NT2/D1 (cell line): ENCODE data around the gene RAP1GAP.
"Not testable (repeated sequence)": the region's sequence is repeated elsewhere in the genome, so short reads cannot be mapped to it uniquely, and the experiment has no call there.

Experiments used
- DNase-seq: peaks from one replicate; pipeline ENCODE4 v3.0.0-alpha.2; 2011; ENCODE audit warnings: low read depth, low spot score
- H3K27me3 ChIP-seq: 2 replicates; pipeline ENCODE4 v1.6.0; 2011; ENCODE audit warnings: mild to moderate bottlenecking; ENCODE audit not compliant: insufficient read length, insufficient read depth
- H3K36me3 ChIP-seq: 2 replicates; pipeline ENCODE4 v1.6.1; 2011; ENCODE audit warnings: mild to moderate bottlenecking, low read length, mixed read lengths; ENCODE audit not compliant: insufficient read depth, insufficient read length
- H3K4me1 ChIP-seq: 2 replicates; pipeline ENCODE4 v1.5.1; 2011; ENCODE audit not compliant: insufficient read depth, insufficient read length
- H3K4me3 ChIP-seq: 2 replicates; pipeline ENCODE4 v1.5.1; 2011; ENCODE audit warnings: low read depth; ENCODE audit not compliant: insufficient read length
- H3K9ac ChIP-seq: 2 replicates; pipeline ENCODE4 v1.6.0; 2011; ENCODE audit warnings: low read depth; ENCODE audit not compliant: insufficient read length
- H3K9me3 ChIP-seq: 2 replicates; pipeline ENCODE4 v1.5.1; 2011; ENCODE audit warnings: mild to moderate bottlenecking, low read length; ENCODE audit not compliant: insufficient read depth
- SUZ12 ChIP-seq: IDR thresholded peaks from 2 replicates; pipeline ENCODE4 v1.6.1; 2011; ENCODE audit not compliant: insufficient read length, insufficient read depth; ENCODE audit errors: extremely low read depth
- YY1 ChIP-seq: IDR thresholded peaks from 2 replicates; pipeline ENCODE4 v1.6.1; 2011; ENCODE audit not compliant: insufficient read length, insufficient read depth
- ZNF274 ChIP-seq: IDR thresholded peaks from 2 replicates; pipeline ENCODE4 v1.6.1; 2011; ENCODE audit warnings: mild to moderate bottlenecking, low read depth, low read length

RAP1GAP gene

DNA sequence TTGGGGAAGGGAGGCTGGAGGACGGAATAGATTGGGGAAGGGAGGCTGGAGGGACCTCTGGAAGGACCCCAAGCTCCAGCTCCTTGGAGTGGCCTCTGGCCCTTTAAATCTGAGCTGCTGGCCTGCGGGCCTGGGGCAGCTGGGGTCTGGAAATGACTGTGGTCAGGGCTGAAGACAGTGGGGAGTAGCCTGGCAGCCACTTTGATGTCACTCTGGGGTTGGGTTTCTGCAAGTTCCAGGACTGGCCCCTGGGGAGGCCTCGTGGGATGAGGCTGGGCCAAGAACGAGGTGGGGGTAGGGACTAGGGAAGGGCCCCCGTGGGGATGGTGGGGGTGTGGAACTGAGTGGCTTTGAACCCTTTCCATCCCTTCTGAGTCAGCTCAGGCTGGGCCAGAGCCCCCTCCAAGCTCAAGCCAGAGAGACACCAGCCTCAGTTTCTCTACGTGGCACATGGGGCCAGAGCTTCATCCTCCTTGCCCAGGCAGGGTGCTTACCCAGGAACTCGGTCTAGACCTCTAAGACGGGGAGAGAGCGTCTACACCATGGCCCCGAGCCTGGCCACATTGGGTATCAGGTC, 100.3 kb downstream of the RAP1GAP start:
- peaks cover 11% of the 10 kb centered on the region for H3K4me1 ChIP-seq
- H3K27me3 ChIP-seq, result no peaks in the 10 kb centered on the region
- peaks cover 33% of the 10 kb centered on the region for H3K36me3 ChIP-seq
- no peak overlapping the region for H3K4me3 ChIP-seq
- DNase-seq, result no peak
- no peaks in the 10 kb centered on the region for H3K9me3 ChIP-seq
- H3K9ac ChIP-seq, result no peak overlapping the region
- TF ChIP-seq SUZ12 (no peak), ZNF274 (no peak), YY1 (no peak)

DNA sequence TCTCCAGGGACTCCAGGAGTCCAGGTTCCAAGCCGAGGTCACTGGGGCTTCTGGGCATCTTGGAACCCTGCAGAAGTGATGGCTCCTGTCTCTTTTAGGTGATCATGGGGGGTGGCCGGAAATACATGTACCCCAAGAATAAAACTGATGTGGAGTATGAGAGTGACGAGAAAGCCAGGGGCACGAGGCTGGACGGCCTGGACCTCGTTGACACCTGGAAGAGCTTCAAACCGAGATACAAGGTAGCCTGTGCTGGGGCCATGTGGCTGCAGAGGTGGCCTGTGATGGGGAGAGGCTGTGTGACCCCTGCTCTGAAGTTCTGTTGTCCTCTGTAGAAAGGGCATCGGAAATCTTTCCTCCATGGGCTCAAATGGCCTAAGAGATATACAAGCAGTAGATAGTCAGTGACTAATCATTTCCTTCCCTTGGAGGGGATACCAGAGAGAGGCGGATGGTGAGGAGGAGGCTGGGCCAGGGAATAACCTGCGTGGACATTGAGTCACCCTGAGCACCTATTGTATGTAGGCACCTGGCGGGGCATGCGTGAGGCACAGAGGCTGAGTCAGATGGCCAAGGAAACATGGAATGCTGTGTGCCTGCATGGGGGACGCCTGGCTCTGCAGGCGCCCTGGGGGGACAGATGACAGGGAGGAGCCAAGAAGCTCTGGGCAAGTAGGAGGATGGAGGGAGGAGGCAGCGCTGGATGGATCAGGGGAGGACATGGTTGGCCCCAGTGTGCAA, 101.0 kb downstream of the RAP1GAP start:
- no peak for DNase-seq
- no peaks in the 10 kb centered on the region for H3K27me3 ChIP-seq
- H3K36me3 ChIP-seq, result peaks cover 38% of the 10 kb centered on the region
- H3K4me1 ChIP-seq, result peaks cover 8% of the 10 kb centered on the region
- H3K9ac ChIP-seq, result no peak overlapping the region
- TF ChIP-seq ZNF274 (no peak), YY1 (no peak), SUZ12 (no peak)
- no peak overlapping the region for H3K4me3 ChIP-seq
- H3K9me3 ChIP-seq, result no peaks in the 10 kb centered on the region

DNA sequence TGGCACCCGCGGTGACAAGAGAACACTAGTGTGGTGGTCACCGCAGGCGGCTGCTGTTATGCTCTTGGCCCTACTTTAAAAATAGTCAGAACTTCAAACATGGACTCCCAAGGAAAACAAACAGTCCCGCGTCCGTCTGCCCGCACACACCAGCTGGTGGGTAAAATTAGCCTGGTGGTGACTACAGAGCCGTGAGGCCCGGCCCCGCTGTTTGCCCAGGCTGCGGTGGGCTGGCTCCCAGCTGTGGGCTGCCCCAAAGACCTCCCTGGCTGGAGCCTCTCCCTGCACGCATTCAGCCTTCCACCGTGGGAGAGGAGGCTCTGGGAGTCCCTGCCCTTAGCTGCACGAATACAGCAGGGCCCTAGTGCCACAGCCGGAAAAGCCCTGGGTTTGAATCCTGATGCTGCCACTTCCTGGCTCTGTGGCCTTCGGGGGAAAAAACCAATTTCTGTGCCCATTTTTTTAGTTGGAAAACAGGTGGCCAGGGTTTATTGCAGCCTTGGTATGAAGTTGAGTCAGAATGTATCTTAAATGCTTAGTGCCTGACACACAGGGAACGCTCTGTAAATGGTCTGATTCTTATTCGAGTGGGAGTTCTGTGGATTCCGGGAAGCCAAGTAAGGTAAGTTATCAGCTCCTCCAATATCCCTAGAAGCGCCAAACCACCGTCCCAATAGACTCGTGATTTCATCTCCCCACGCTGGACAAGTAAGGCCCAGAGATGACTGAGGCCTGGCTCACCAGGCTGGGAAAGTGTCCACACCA, 101.7 kb downstream of the RAP1GAP start:
- Histone ChIP-seq H3K9ac (peak overlapping the region; percentile 21), H3K4me3 (no peak overlapping the region), H3K27me3 (no peaks in the 10 kb centered on the region), H3K36me3 (peaks cover 38% of the 10 kb centered on the region), H3K9me3 (no peaks in the 10 kb centered on the region), H3K4me1 (peaks cover 8% of the 10 kb centered on the region)
- no peak for DNase-seq
- no peak for TF ChIP-seq SUZ12
- TF ChIP-seq ZNF274, result no peak
- TF ChIP-seq YY1, result no peak

DNA sequence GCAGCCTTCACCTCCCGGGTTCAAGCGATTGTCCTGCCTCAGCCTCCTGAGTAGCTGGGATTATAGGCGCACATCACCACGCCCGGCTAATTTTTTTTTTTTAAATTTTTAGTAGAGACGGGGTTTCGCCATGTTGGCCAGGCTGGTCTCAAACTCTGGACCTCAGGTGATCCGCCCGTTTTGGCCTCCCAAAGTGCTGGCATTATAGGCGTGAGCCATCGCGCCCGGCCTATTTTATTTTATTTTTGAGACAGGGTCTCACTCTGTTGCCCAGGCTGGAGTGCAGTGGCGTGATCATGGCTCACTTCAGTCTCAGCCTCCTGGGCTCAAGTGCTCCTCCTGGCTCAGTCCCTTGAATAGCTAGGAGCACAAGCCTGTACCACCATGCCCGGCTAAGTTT, 102.8 kb downstream of the RAP1GAP start:
- H3K9ac ChIP-seq, H3K4me1 ChIP-seq, H3K9me3 ChIP-seq, H3K4me3 ChIP-seq, DNase-seq, H3K27me3 ChIP-seq: not testable (repeated sequence)
- H3K36me3 ChIP-seq, result peaks cover 40% of the 10 kb centered on the region

DNA sequence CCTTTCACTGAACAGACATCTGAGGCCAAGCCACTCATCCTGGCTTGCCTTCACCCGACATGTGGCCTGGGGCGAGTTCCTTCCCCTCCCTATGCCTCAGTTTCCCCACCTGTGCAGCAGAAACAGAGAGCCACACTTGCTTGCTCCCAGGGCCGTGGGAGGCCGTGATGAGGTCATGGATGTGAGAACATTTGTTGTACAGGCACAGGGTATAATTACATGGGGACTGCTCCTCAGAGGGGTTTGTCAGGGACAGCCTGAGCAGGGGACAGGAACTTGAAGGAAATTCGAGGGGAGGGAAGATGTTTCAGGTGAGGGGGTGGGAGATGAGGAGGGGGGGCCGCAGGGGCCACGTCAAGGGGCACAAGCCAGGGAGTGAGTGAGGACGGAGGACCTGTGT, 103.9 kb downstream of the RAP1GAP start:
- Histone ChIP-seq H3K9me3 (no peaks in the 10 kb centered on the region), H3K27me3 (no peaks in the 10 kb centered on the region), H3K4me1 (peaks cover 8% of the 10 kb centered on the region), H3K4me3 (no peak overlapping the region), H3K9ac (no peak overlapping the region), H3K36me3 (peaks cover 42% of the 10 kb centered on the region)
- TF ChIP-seq ZNF274 (no peak), YY1 (no peak), SUZ12 (no peak)
- no peak for DNase-seq

DNA sequence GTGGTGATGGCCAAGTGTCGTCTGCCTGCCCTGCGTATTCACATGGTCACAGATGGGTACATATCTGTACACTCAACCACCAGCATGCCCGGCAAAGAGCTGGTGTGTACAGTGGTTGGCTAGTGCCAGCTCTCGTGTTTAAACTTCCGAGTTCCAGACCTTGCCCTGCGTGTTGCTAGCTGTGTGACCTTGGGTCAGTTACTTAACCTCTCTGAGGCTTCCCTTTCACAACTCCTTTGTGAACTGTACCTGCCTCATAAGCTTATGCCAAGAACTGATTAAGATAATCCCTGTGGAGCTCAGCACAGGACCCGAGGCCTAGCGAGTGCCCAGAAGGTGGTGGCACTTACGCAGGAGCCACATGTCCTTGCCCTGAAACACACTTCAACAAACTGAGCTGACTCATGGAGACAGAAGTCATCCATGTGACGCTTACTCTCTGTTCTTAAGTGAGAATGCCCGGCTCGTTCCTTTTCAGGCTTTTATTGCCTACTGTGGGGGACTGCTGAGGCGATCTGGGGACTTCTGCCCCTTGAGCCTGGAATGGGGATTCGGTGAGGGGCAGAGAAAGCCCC, 104.5 kb downstream of the RAP1GAP start:
- H3K36me3 ChIP-seq, result peaks cover 44% of the 10 kb centered on the region
- peaks cover 8% of the 10 kb centered on the region for H3K4me1 ChIP-seq
- DNase-seq, result no peak
- H3K9ac ChIP-seq, result no peak overlapping the region
- no peaks in the 10 kb centered on the region for H3K27me3 ChIP-seq
- TF ChIP-seq YY1, result no peak
- no peak for TF ChIP-seq SUZ12
- no peak for TF ChIP-seq ZNF274
- H3K4me3 ChIP-seq, result no peak overlapping the region
- H3K9me3 ChIP-seq, result no peaks in the 10 kb centered on the region

DNA sequence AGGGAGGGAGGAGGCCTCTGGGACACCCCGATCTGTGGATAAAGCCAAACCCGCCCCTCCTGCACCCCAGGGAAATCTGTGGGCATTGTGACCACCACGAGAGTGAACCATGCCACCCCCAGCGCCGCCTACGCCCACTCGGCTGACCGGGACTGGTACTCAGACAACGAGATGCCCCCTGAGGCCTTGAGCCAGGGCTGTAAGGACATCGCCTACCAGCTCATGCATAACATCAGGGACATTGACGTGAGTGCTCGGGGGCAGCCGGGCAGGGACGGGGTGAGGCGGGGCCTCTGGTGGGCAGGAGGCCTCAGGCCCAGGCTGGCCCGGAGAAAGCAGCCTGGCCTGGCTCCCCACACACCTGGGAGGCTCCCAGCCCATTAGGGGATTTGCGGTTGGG, 105.2 kb downstream of the RAP1GAP start:
- Histone ChIP-seq H3K4me3 (no peak overlapping the region), H3K9ac (no peak overlapping the region), H3K27me3 (no peaks in the 10 kb centered on the region), H3K4me1 (peaks cover 6% of the 10 kb centered on the region), H3K9me3 (no peaks in the 10 kb centered on the region), H3K36me3 (peaks cover 44% of the 10 kb centered on the region)
- DNase-seq, result no peak
- TF ChIP-seq YY1 (no peak), SUZ12 (no peak), ZNF274 (no peak)
